Vagina (tissue), 2 donors: Measurements from ENCODE around the gene CDK15.

Experiments
- POLR2A ChIP-seq, 2 donors: fragments of 450-650 bp; IDR thresholded peaks; one replicate each; pipeline ENCODE4 v1.6.1; 2017; ENCODE audit warnings: antibody characterized with exemption in 2 of 2, mild to moderate bottlenecking in 2 of 2, moderate library complexity in 2 of 2
- POLR2AphosphoS5 ChIP-seq, 2 donors: sonication (generic); formaldehyde crosslinking; IDR thresholded peaks; one replicate each; pipeline ENCODE4 v1.9.0; 2017; ENCODE audit warnings: antibody characterized with exemption in 2 of 2, mild to moderate bottlenecking in 2 of 2, low read depth in 1 of 2; ENCODE audit not compliant: insufficient read depth in 1 of 2
- TF ChIP-seq, protein P1 (sequence below), 3 experiments: fragments of 450-650 bp in 2 of 3; fragments of 200-600 bp in 1 of 3; sonication (generic) in 1 of 3; IDR thresholded peaks; one replicate each; pipeline ENCODE4 v1.5.1; 2017 to 2019; ENCODE audit warnings: antibody characterized with exemption in 3 of 3, mild to moderate bottlenecking in 2 of 3, moderate library complexity in 2 of 3

DNA sequence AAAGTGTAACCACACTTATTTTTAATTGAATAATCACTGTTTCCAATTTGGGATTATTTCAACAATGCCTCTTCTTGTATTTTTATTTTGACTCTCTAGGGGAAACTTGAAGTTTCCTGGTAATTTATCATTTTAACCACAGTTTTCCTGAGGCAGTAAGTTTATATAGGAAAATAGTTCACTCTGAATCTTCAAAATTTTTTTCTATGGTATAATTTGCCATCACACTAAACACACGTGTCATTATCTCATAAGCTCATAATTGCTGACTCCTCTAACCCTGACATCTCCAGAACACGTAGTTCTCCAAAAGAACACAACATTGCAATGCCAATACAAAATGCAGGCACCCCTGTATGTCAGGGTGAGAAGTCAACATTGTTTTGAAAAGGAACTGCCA, 125.1 kb downstream of the CDK15 start:
- TF ChIP-seq, protein P1, sequence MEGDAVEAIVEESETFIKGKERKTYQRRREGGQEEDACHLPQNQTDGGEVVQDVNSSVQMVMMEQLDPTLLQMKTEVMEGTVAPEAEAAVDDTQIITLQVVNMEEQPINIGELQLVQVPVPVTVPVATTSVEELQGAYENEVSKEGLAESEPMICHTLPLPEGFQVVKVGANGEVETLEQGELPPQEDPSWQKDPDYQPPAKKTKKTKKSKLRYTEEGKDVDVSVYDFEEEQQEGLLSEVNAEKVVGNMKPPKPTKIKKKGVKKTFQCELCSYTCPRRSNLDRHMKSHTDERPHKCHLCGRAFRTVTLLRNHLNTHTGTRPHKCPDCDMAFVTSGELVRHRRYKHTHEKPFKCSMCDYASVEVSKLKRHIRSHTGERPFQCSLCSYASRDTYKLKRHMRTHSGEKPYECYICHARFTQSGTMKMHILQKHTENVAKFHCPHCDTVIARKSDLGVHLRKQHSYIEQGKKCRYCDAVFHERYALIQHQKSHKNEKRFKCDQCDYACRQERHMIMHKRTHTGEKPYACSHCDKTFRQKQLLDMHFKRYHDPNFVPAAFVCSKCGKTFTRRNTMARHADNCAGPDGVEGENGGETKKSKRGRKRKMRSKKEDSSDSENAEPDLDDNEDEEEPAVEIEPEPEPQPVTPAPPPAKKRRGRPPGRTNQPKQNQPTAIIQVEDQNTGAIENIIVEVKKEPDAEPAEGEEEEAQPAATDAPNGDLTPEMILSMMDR (IDR thresholded peaks at IDR 0.05) = no peak
- no peak for TF ChIP-seq POLR2A (IDR thresholded peaks at IDR 0.05)
- no peak for TF ChIP-seq POLR2AphosphoS5 (IDR thresholded peaks at IDR 0.05; ENCODE audit: insufficient read depth in 1 of 2, low read depth in 1 of 2)
